HPDE6-E6E7 (cell line): Measurements from ENCODE around the gene SLC47A1.
"Not testable (repeated sequence)": the region's sequence is repeated elsewhere in the genome, so short reads cannot be mapped to it uniquely, and the experiment has no call there.

Experiments used
- DNase-seq: peaks from one replicate; pipeline ENCODE4 v3.0.0; 2011; ENCODE audit warnings: missing footprints; ENCODE audit errors: extremely low spot score

The SLC47A1 gene

DNA sequence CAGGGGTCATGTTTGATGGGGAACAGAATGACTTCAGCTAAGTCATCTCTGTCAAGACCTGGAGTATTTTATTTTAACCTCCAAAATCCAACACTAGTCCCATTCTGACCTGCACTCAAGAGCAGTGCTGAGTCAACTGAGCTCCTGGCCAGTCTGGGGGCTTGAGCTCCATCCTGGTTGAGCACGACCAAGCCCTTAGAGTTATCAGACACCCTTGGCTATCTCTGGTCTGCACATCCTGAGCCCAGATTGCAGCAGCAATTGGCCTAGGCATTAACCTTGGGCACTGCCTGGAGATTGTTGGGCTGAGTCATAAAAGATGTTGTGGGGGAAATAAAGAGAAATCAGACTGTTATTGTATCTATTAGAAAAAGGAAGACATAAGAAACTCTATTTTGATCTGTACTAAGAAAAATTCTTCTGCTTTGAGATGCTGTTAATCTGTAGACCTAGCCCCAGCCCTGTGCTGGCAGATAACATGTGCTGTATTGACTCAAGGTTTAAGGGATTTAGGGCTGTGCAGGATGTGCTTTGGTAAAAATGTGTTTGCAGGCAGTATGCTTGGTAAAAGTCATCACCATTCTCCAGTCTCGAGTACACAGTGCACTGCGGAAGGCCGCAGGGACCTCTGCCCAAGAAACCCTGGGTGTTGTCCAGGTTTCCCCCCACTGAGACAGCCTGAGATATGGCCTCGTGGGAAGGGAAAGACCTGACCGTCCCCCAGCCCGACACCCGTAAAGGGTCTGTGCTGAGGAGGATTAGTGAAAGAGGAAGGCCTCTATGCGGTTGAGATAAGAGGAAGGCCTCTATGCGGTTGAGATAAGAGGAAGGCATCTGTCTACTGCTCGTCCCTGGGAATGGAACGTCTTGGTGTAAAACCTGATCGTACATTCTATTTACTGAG is 14.0 kb upstream of the SLC47A1 start:
- not testable (repeated sequence) for DNase-seq

DNA sequence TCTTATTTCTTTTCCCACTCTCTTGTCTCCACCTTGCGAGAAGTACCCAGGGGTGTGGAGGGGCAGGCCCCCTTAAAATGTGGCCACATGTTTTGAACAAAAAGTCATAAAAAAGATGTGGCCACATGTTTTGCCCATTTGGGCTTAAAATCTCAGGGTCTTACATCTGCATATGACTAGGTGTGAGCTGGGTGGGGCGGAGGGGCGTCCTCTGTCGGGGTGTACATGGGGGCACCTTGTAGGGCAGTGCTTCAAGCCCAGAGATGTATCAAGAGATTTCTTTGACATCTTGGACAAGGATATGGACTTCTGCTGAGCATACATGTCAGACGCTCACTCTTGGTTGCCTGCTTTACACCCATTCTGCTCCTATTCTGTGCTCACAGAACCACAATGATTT is 13.0 kb upstream of the SLC47A1 start:
- DNase-seq, result no peak

- no peak for DNase-seq
Observed at GRCh38 chr17:19523690-19524089, 10.0 kb upstream of the SLC47A1 start.

GRCh38 chr17:19526950-19527349 is 6.7 kb upstream of the SLC47A1 start:
- DNase-seq, result not testable (repeated sequence)

GRCh38 chr17:19531780-19532501 is 1.7 kb upstream of the SLC47A1 start:
- DNase-seq, result no peak

DNA sequence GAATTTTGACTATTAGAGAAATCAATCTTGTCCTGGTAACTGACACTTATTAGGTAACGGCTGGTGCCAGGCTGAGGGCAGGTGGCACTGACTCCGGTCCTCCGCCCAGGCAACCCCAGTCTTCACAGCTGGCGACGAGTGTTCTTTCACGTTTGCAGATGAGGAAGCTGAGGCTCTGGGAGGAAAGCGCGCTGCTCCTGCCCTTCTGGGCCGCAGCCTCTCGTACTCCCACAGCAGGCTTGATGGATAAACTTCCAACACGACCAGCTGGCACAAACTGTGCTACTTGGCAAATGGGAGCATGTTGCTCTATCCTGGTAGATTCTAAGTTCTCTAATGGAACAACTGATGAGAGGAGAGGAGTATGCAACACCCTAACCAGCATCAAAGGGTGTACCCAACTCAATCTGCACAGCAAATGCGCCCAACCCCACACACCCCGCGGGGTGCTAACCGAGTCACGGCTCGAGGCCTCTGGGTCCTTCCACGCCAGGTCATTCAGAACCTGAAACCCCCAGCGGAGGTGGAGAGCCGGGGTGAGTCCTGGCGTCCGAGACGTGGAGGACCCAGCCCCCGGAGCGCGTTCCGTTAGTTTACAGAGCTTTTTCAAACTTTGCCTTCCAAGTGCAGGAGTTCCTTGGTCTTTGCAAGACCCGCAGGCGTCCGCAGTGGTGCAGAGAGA is 477 bp upstream of the SLC47A1 start:
- DNase-seq, result no peak

GRCh38 chr17:19534562-19535149 is 1.0 kb downstream of the SLC47A1 start:
- no peak for DNase-seq

GRCh38 chr17:19537111-19537510 is 3.5 kb downstream of the SLC47A1 start:
- no peak for DNase-seq

DNA sequence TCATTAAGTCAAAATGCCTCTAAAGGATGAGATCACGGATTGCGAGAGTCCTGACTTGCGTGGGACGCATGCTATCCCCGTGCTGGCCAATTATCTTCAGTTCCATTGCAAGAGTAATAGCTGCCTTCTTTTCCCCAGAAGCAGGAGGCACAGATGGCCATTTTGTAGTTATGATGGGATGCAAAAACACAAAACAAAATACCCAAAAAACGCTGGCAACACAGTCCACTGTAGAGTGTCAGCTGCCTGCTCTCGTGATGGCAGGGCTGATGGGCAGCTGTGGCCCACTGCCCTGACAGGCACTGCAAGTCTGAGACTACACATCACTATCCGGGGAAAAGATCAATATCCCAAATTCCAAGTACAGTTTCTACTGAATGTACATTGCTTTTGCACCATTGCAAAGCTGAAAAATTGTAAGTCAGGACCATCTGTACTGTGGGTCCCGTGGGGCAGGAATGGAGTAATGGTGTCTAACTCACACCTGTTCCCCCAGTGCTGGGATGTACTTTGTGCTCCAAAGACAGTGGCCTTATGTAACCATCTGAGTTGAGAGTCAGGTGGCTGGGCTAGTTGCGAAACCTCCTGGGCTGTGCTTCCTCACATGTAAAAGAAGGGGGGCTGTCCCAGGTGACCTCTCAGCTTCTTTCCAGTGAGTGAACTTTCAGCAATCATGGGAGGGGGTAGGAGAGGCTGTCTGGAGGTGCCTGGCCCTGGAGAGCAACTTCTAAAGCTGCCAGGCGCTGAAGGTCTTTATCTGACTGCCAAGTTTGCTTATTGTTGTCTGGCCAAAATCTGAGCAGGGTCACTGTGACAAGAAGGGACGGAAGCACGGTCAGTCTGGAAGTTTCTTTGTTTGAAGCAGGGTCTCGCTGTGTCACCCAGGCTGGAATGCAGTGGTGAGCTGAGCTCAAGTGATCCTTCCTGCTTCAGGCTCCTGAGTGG is 4.7 kb downstream of the SLC47A1 start:
- no peak for DNase-seq

DNA sequence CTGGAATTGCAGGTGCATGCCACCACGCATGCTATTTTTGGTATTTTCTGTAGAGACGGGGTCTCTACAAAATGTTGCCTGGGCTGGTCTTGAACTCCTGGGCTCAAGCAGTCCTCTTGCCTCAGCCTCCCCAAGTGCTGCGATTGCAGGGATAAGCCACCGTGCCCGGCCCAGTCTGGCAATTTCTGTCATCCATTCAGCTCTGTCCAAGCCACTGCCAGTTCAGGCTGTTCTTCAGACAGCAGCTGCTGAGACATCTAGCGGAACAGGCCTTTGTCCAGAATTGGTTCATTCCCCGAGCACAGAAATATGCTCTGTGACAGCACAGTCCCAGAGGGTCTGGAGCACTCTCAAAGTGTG is 5.4 kb downstream of the SLC47A1 start:
- DNase-seq, result no peak

- DNase-seq, result no peak
Observed at GRCh38 chr17:19539841-19540311, 6.2 kb downstream of the SLC47A1 start.

GRCh38 chr17:19540706-19541370 is 7.2 kb downstream of the SLC47A1 start:
- no peak for DNase-seq

- no peak for DNase-seq
Observed at GRCh38 chr17:19541445-19541844, 7.8 kb downstream of the SLC47A1 start.

- no peak for DNase-seq
Observed at GRCh38 chr17:19542247-19542646, 8.6 kb downstream of the SLC47A1 start.

DNA sequence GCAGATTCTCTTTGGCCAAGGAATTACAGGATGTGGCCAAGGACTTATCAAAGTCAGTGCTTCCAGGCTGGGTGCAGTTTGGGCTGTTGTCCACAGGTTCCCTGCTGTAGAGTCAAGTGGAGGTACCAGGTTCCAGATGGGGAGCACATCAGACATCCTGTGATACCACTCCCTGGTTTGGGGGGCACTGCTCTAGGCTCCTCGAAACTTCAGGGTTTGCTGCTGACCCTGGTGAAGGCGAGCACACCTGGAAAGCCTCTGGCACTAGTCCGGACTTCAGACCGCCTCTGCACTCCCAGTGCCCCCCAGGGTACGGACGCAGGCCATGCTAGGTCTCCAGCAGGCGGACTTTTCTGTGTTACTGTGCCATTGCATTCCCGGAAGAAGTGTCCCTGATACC is 10.7 kb downstream of the SLC47A1 start:
- DNase-seq, result no peak

- no peak for DNase-seq
Observed at GRCh38 chr17:19546289-19547065, 12.8 kb downstream of the SLC47A1 start.

- DNase-seq, result no peak
Observed at GRCh38 chr17:19549746-19550623, 16.3 kb downstream of the SLC47A1 start.

GRCh38 chr17:19551165-19551564 is 17.5 kb downstream of the SLC47A1 start:
- DNase-seq, result no peak
